NCI-H226 (cell line): ENCODE results near the gene ZNF497.
"Not testable (repeated sequence)": the region's sequence is repeated elsewhere in the genome, so short reads cannot be mapped to it uniquely, and the experiment has no call there.

Experiments
- DNase-seq: peaks from one replicate; pipeline ENCODE4 v3.0.0-alpha.2; 2015

Gene ZNF497

GRCh38 chr19:58366585-58367430, 4.3 kb upstream of the ZNF497 start:
- DNase-seq, result no peak

- DNase-seq, result no peak
Observed at GRCh38 chr19:58364146-58364545, 1.6 kb upstream of the ZNF497 start.

GRCh38 chr19:58361900-58362271, 665 bp downstream of the ZNF497 start:
- DNase-seq, result no peak

GRCh38 chr19:58357481-58358145, 4.9 kb downstream of the ZNF497 start:
- no peak for DNase-seq

GRCh38 chr19:58356766-58357480, 5.6 kb downstream of the ZNF497 start:
- no peak for DNase-seq

- no peak for DNase-seq
Observed at GRCh38 chr19:58355908-58356765, 6.4 kb downstream of the ZNF497 start.

- DNase-seq, result no peak
Observed at GRCh38 chr19:58355215-58355796, 7.2 kb downstream of the ZNF497 start.

GRCh38 chr19:58354478-58355030, 8.0 kb downstream of the ZNF497 start:
- DNase-seq, result no peak

- no peak for DNase-seq
Observed at GRCh38 chr19:58353717-58354477, 8.7 kb downstream of the ZNF497 start.

- no peak for DNase-seq
Observed at GRCh38 chr19:58352760-58353671, 9.5 kb downstream of the ZNF497 start, which contains the start of gene A1BG. TSS of gene A1BG (minus strand) at chr19:58353492. CDS start at chr19:58353437, 55 bp downstream.

GRCh38 chr19:58351990-58352755, 10.4 kb downstream of the ZNF497 start:
- no peak for DNase-seq

- DNase-seq, result no peak
Observed at GRCh38 chr19:58351558-58351878, 11.0 kb downstream of the ZNF497 start.

GRCh38 chr19:58350871-58351557, 11.5 kb downstream of the ZNF497 start:
- no peak for DNase-seq

- DNase-seq, result no peak
Observed at GRCh38 chr19:58350001-58350861, 12.3 kb downstream of the ZNF497 start.

- no peak for DNase-seq
Observed at GRCh38 chr19:58349590-58349989, 13.0 kb downstream of the ZNF497 start.

- not testable (repeated sequence) for DNase-seq
Observed at GRCh38 chr19:58348080-58348479, 14.5 kb downstream of the ZNF497 start.
